ENCODE results near the gene ERCC2.
"Not testable (repeated sequence)": the region's sequence is repeated elsewhere in the genome, so short reads cannot be mapped to it uniquely, and the experiment has no call there.

ERCC2 gene

GRCh38 chr19:45340232-45340898, 30.0 kb downstream of the ERCC2 start, which contains the start of gene KLC3:
Gene KLC3, plus strand, starts transcription at chr19:45340750. Its CDS starts 4,792 bp downstream, at chr19:45345542.
- Mint-ChIP-seq H3K27me3 (peaks cover 23% of the 10 kb centered on the region), H3K36me3 (no peaks in the 10 kb centered on the region), H3K9me3 (ENCODE audit: low read depth) (no peaks in the 10 kb centered on the region), H3K4me3 (peak within 1 kb of the TSS; percentile 73), H3K4me1 (ENCODE audit: low read depth) (peaks cover 6% of the 10 kb centered on the region), H3K27ac (no peak within 1 kb of the TSS)

- peaks cover 21% of the 10 kb centered on the region for H3K27me3 Mint-ChIP-seq
- no peak overlapping the region for H3K27ac Mint-ChIP-seq
- no peaks in the 10 kb centered on the region for H3K36me3 Mint-ChIP-seq
- no peak overlapping the region for H3K4me3 Mint-ChIP-seq
- H3K9me3 Mint-ChIP-seq (ENCODE audit: low read depth), result no peaks in the 10 kb centered on the region
- peaks cover 6% of the 10 kb centered on the region for H3K4me1 Mint-ChIP-seq (ENCODE audit: low read depth)
Observed at GRCh38 chr19:45339629-45340028, 30.7 kb downstream of the ERCC2 start.

DNA sequence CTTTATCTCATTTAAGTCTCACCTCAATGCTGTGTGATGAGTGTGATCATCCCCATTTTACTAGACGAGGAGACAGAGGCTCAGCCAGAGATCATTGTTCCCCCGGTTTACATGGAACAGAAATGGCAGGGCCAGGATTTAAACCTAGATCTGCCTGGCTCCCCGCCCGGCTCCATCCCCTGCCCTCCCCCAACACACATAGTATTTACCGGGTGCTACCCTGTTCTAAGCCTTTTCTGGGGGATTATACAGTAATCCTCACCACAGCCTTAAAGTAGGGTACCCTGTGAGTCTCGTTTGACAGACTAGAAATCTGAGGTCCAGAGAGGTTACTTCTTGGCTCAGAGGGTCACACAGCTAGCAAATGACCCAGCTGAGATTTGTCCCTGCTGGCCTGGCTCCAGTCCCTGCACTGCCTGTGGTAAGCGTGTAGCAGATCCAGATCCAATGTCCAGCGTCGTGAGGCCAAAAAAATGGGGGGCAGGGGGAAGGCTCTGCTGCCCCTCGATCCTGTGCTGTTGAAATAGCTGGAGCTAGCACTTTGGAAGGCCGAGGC, 33.6 kb downstream of the ERCC2 start:
- Mint-ChIP-seq H3K36me3 (no peaks in the 10 kb centered on the region), H3K27ac (no peak overlapping the region), H3K4me3 (no peak overlapping the region), H3K9me3 (ENCODE audit: low read depth) (no peaks in the 10 kb centered on the region), H3K27me3 (peaks cover 18% of the 10 kb centered on the region), H3K4me1 (ENCODE audit: low read depth) (peaks cover 6% of the 10 kb centered on the region)

DNA sequence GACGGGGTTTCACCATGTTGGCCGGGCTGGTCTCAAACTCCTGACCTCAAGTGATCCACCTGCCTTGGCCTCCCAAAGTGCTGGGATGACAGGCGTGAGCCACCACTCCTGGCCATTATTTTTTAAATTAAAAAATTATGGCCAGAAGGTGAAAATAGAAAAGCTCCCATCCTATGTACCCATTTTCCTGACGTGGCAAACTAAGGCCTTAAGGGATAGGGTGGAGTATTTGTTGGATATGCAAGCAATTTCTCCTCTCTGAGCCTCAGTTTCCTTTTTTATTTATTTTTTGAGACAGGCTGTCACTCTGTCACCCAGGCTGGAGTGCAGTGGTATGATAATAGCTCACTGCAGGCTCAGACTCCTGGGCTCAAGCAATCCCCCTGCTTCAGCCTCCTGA, 35.5 kb downstream of the ERCC2 start:
- not testable (repeated sequence) for H3K36me3 Mint-ChIP-seq; H3K27ac Mint-ChIP-seq; H3K4me1 Mint-ChIP-seq (ENCODE audit: low read depth); H3K9me3 Mint-ChIP-seq (ENCODE audit: low read depth); H3K4me3 Mint-ChIP-seq
- H3K27me3 Mint-ChIP-seq, result peaks cover 15% of the 10 kb centered on the region

DNA sequence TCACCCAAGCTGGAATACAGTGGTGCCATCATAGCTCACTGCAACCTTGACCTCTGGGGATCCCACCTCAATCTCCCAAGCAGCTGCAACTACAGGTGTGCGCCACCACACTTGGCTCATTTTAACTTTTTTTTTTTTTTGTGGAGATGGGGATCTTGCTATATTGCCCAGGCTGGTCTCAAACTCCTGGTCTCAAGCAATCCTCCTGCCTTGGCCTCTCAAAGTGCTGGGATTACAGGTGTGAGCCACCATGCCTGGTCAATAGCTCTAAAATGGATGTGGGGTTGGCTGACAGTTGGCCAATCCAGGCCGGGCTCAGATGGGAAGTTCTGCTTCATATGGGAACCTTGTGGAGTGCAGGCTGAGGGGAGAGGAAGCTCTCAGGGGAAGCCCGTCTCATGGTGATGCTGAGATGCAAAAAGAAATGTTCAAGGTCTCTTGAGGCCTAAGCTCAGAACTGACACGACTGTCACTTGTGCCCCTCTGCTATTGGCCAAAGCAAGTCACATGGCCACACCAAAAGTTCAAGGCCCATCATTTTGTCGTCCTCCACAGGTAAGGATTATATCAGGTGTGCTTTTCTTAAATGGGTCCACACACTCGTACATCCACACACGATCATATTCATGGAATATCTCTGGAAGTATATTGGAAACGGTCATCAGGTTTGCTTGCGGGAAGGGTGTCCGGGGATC, 36.6 kb downstream of the ERCC2 start:
- peaks cover 2% of the 10 kb centered on the region for H3K4me1 Mint-ChIP-seq (ENCODE audit: low read depth)
- no peaks in the 10 kb centered on the region for H3K36me3 Mint-ChIP-seq
- no peaks in the 10 kb centered on the region for H3K9me3 Mint-ChIP-seq (ENCODE audit: low read depth)
- no peak overlapping the region for H3K27ac Mint-ChIP-seq
- peaks cover 10% of the 10 kb centered on the region for H3K27me3 Mint-ChIP-seq
- no peak overlapping the region for H3K4me3 Mint-ChIP-seq

GRCh38 chr19:45331411-45331810, 39.0 kb downstream of the ERCC2 start:
- peaks cover 3% of the 10 kb centered on the region for H3K27me3 Mint-ChIP-seq
- no peak overlapping the region for H3K27ac Mint-ChIP-seq
- no peaks in the 10 kb centered on the region for H3K36me3 Mint-ChIP-seq
- H3K9me3 Mint-ChIP-seq (ENCODE audit: low read depth), result no peaks in the 10 kb centered on the region
- H3K4me1 Mint-ChIP-seq (ENCODE audit: low read depth), result no peaks in the 10 kb centered on the region
- H3K4me3 Mint-ChIP-seq, result no peak overlapping the region

DNA sequence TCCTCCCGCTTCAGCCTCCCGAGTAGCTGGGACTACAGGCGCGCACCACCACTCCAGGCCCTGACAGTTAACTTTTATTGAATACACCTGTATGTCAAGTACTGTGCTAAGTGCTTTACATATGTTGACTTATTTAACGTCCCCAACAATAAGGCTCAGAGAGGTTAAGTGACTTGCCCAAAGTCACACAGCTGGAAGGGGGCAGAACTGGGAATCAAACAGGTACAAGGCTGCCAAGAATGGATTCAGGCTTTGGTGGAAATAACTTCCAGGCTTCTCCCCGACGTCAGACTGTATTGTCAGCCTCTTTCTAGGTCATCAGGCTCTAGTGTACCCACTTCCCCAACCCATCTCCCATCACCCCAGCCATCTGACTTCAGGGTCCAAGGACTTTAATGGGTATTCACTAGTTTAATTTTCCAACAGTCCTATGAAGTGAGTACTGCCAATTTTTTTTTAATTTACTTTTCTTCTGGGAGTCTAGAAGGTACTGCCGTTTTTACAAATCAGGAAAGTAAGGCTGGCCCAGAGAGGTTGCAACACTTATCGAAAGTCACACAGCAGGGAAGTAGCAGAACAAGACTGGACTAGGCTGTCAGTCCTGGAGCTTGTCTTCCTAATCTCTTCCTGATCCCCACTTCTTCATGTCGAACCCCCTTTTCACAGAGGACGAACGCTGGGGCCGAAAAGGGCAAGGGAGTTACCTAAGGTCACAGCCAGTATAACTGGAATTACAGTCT, 42.8 kb downstream of the ERCC2 start:
- no peaks in the 10 kb centered on the region for H3K36me3 Mint-ChIP-seq
- no peak overlapping the region for H3K4me3 Mint-ChIP-seq
- no peak overlapping the region for H3K27ac Mint-ChIP-seq
- no peaks in the 10 kb centered on the region for H3K9me3 Mint-ChIP-seq (ENCODE audit: low read depth)
- H3K27me3 Mint-ChIP-seq, result peaks cover 1% of the 10 kb centered on the region
- H3K4me1 Mint-ChIP-seq (ENCODE audit: low read depth), result no peaks in the 10 kb centered on the region

DNA sequence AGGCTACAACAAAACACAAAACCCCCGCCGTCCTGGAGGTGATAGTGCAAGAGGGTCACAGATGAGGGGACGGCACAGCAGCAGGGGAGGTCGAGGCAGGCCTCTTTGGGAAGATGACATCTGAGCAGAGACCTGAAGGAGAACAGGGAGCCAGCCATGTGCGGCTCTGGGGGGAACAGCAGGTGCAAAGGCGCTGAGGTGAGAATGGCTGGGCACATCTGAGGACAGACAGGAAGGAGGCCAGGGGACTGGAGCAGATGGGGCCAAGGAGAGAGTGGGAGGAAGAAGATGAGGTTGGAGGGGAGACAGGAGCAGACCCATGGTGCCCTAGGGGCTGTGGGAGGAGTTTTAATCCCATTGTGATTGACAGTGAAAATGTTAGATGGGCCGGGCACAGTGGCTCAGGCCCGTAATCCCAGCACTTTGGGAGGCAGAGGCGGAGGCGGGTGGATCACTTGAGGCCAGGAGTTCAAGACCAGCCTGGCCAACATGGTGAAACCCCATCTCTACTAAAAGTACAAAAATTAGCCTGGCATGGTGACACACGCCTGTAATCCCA, 45.9 kb downstream of the ERCC2 start:
- Mint-ChIP-seq H3K4me1 (ENCODE audit: low read depth) (no peaks in the 10 kb centered on the region), H3K9me3 (ENCODE audit: low read depth) (no peaks in the 10 kb centered on the region), H3K27ac (no peak overlapping the region), H3K27me3 (peaks cover 4% of the 10 kb centered on the region), H3K36me3 (no peaks in the 10 kb centered on the region), H3K4me3 (no peak overlapping the region)

GRCh38 chr19:45323671-45324081, 46.7 kb downstream of the ERCC2 start:
- no peak overlapping the region for H3K4me3 Mint-ChIP-seq
- H3K27me3 Mint-ChIP-seq, result peaks cover 5% of the 10 kb centered on the region
- no peaks in the 10 kb centered on the region for H3K4me1 Mint-ChIP-seq (ENCODE audit: low read depth)
- no peak overlapping the region for H3K27ac Mint-ChIP-seq
- H3K9me3 Mint-ChIP-seq (ENCODE audit: low read depth), result no peaks in the 10 kb centered on the region
- no peaks in the 10 kb centered on the region for H3K36me3 Mint-ChIP-seq

DNA sequence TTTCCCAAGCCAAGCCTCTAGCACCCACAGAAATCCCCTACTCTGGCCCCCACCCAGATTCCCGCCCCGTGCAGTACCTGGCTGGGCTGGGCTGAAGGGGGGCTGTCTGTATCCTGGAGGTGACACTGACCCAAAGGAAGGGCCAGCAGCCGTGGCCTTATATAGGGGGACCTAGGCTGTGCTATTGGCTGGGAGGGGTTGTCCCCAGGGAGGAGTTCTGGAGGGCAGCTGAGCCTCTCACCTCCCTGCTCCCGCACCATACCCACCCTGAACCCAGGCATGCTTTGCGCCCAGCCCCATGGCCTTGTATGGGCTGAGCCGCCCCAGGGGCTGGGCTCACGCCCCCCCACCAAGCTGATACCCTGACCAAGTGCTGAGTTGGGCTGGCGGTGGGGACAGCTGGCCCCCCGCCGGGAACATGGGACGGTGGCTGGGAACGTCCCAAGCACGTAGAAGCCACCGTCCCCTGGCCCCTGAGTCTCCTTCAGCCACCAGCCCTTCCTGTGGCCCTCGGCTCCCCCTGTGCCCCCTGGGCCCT, 47.6 kb downstream of the ERCC2 start, which contains the start of gene CKM:
TSS of gene CKM (minus strand) at position 132 of the 538 bp plus-strand sequence. CDS start 3,162 bp downstream, outside the sequence.
- no peak within 1 kb of the TSS for H3K4me3 Mint-ChIP-seq

DNA sequence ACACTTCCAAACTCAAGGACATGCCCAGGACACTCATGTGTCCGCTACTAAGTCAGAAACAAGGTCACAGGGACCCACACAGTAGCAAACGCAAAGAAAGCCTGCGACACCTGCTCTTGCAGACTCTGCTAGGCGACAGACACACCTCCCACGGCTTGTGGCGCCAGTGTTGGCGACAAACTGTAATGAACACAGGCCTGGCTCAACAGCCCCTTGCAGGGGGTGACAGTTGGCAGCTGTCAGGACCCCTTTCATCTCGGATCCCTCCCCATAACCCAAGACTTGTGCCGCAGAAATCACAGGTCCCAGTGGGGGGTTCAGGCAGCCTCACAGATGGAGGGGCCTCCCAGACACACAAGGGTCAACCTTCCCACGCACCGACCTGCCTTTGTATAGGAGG, 48.1 kb downstream of the ERCC2 start:
- H3K9me3 Mint-ChIP-seq (ENCODE audit: low read depth), result no peaks in the 10 kb centered on the region
- H3K27me3 Mint-ChIP-seq, result peaks cover 8% of the 10 kb centered on the region
- H3K4me1 Mint-ChIP-seq (ENCODE audit: low read depth), result no peaks in the 10 kb centered on the region
- no peak overlapping the region for H3K27ac Mint-ChIP-seq
- H3K36me3 Mint-ChIP-seq, result no peaks in the 10 kb centered on the region
- H3K4me3 Mint-ChIP-seq, result no peak overlapping the region

More for the DNA sequence above, 47.6 kb downstream of the ERCC2 start, which contains the start of gene CKM:
- Mint-ChIP-seq H3K9me3 (ENCODE audit: low read depth) (no peaks in the 10 kb centered on the region), H3K4me1 (ENCODE audit: low read depth) (no peaks in the 10 kb centered on the region), H3K27ac (no peak within 1 kb of the TSS), H3K27me3 (peaks cover 5% of the 10 kb centered on the region), H3K36me3 (no peaks in the 10 kb centered on the region)

- Mint-ChIP-seq H3K4me1 (ENCODE audit: low read depth) (no peaks in the 10 kb centered on the region), H3K9me3 (ENCODE audit: low read depth) (no peaks in the 10 kb centered on the region), H3K27ac (no peak overlapping the region), H3K27me3 (peaks cover 9% of the 10 kb centered on the region), H3K36me3 (no peaks in the 10 kb centered on the region), H3K4me3 (no peak overlapping the region)
Observed at GRCh38 chr19:45321848-45322247, 48.5 kb downstream of the ERCC2 start.

DNA sequence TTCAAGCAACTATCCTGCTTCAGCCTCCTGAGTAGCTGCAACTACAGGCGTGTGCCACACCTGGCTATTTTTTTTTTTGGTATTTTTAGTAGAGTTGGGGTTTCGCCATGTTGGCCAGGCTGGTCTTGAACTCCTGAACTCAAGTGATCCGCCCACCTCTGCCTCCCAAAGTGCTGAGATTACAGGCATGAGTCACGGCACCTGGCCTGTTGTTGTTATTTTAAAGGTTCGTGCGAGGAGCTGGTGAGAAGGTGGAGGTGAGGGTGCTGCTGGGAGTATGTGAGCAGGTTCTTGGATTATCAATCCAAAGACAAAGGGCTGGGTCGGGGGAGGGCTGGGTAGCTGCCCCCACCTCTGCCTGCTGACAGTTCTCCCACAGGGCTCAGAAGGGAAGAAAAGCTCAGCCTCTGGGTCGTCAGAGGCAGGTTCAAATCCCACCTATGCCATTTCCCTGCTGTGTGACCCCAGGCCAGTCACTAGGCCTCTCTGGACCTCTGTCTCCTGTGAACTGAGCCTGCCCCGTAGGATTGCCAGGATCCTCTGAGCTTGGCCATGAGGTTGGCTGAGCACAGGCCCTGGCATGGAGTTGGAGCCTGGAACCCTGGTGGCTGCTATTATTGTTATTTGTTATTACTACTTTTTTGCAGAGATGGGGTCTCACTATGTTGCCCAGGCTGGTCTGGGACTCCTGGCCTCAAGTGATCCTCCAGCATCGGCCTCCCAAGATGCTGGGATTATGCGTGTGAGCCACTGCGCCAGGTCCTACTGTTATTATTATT, 49.2 kb downstream of the ERCC2 start:
- peaks cover 12% of the 10 kb centered on the region for H3K27me3 Mint-ChIP-seq
- H3K9me3 Mint-ChIP-seq (ENCODE audit: low read depth), result no peaks in the 10 kb centered on the region
- no peak overlapping the region for H3K4me3 Mint-ChIP-seq
- no peak overlapping the region for H3K27ac Mint-ChIP-seq
- H3K4me1 Mint-ChIP-seq (ENCODE audit: low read depth), result no peaks in the 10 kb centered on the region
- H3K36me3 Mint-ChIP-seq, result no peaks in the 10 kb centered on the region

DNA sequence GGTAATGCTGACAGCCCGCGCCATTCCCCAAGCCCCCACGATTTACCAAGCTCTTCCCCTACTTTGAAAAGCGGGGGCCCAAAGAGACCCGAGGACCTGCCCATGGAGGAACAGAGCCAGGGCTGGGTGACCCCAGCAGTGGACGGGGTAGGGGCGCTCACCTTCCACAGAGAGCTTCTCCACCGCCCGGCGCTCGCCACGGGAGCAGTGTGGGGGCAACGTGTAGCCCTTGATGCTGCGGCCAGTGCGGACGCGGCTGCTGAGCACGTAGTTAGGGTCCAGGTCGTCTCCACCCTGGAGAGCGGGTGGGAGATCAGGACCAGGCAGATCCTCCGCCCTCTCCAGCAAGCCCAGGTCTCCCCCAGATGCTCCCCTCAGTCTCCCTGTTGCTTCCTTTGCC, 55.1 kb downstream of the ERCC2 start:
- Mint-ChIP-seq H3K4me3 (no peak overlapping the region), H3K27ac (no peak overlapping the region), H3K4me1 (ENCODE audit: low read depth) (no peaks in the 10 kb centered on the region), H3K27me3 (peaks cover 16% of the 10 kb centered on the region), H3K9me3 (ENCODE audit: low read depth) (no peaks in the 10 kb centered on the region), H3K36me3 (no peaks in the 10 kb centered on the region)
